Spleen (tissue), 11 donors: ENCODE results near the gene PNPLA4. TPM values are rescaled to one million over a fixed set of nuclear protein-coding genes. Genes with fewer than 3 reads are reported as not detected.

Experiments used
- DNase-seq: peaks from one replicate; pipeline ENCODE4 v3.0.0-alpha.2; 2020
- H3K27ac ChIP-seq, 8 donors: fragments of 200-600 bp; sonication (generic) in 7 of 8; 1 replicate in 4 of 8; 2 replicates in 4 of 8; pipeline versions ENCODE4 v1.5.0 to v1.8.0; 2016 to 2021; ENCODE audit warnings: inconsistent platforms in 4 of 8, mild to moderate bottlenecking in 4 of 8, moderate library complexity in 1 of 8
- H3K27me3 ChIP-seq, 7 donors: fragments of 200-600 bp; sonication (generic) in 6 of 7; replicated peaks in 1 of 7; 1 replicate in 4 of 7; 2 replicates in 3 of 7; pipeline versions ENCODE4 v1.5.0 to v1.8.0; 2016 to 2021; ENCODE audit warnings: inconsistent platforms in 3 of 7, mild to moderate bottlenecking in 1 of 7
- H3K36me3 ChIP-seq, 6 donors: fragments of 200-600 bp; sonication (generic) in 5 of 6; 1 replicate in 4 of 6; 2 replicates in 2 of 6; pipeline versions ENCODE4 v1.5.0 to v1.8.0; 2016 to 2021; ENCODE audit warnings: inconsistent platforms in 2 of 6
- H3K4me1 ChIP-seq, 6 donors: fragments of 200-600 bp; sonication (generic) in 5 of 6; 1 replicate in 3 of 6; 2 replicates in 3 of 6; pipeline versions ENCODE4 v1.5.0 to v1.8.0; 2016 to 2021; ENCODE audit warnings: inconsistent platforms in 3 of 6
- H3K4me3 ChIP-seq, 8 donors: fragments of 200-600 bp; sonication (generic) in 7 of 8; 1 replicate in 4 of 8; 2 replicates in 4 of 8; pipeline versions ENCODE4 v1.5.0 to v1.8.0; 2016 to 2021; ENCODE audit warnings: inconsistent platforms in 4 of 8, mild to moderate bottlenecking in 4 of 8, moderate library complexity in 2 of 8
- H3K9me3 ChIP-seq, 8 donors: fragments of 200-600 bp; sonication (generic) in 7 of 8; 1 replicate in 4 of 8; 2 replicates in 4 of 8; pipeline versions ENCODE4 v1.5.0 to v1.8.0; 2016 to 2021; ENCODE audit warnings: inconsistent platforms in 4 of 8
- POLR2A ChIP-seq, 3 donors: fragments of 450-650 bp; IDR thresholded peaks; one replicate each; pipeline ENCODE4 v1.5.1; 2017; ENCODE audit warnings: antibody characterized with exemption in 3 of 3, mild to moderate bottlenecking in 1 of 3
- POLR2AphosphoS5 ChIP-seq, 3 donors: sonication (generic); formaldehyde crosslinking; IDR thresholded peaks; one replicate each; pipeline ENCODE4 v1.5.1; 2017; ENCODE audit warnings: antibody characterized with exemption in 3 of 3
- WGBS, 5 donors: extraction: QIAGEN DNeasy Blood & Tissue Kit in 3 of 5; methylation state at CpG; one replicate each; pipeline versions ENCODE4 v1.1.5 to v1.1.7; 2013 to 2018; 5-methylcytosine and 5-hydroxymethylcytosine counted together
- intact Hi-C: fragments of 100-400 bp; cut with DNase I; formaldehyde crosslinking; loops from one replicate; pipeline ENCODE4 v1.15.0; 2023; ENCODE audit warnings: low total_unique reads
- polyA plus RNA-seq, 3 donors: library from polyadenylated mRNA; stranded (reverse); fragments of 200-250 nt; gene quantifications; one replicate each; pipeline ENCODE4 v1.2.1, GENCODE V29; 2013
- total RNA-seq, 7 donors: library from RNA; depleted of rRNA in 3 of 7; stranded (reverse); fragments of >200 nt in 3 of 7; fragmentation: NEBNext Ultra II Directional in 4 of 7; extraction: Animal tissue kit (Norgen Biotek cat#: 25700) in 4 of 7; gene quantifications; one replicate each; pipeline versions ENCODE4 v1.1.0 to v1.2.1, GENCODE V29; 2016 to 2021
- TF ChIP-seq, protein P1 (sequence below), 11 experiments: fragments of 200-600 bp in 7 of 11; fragments of 450-650 bp in 4 of 11; sonication (generic) in 4 of 11; IDR thresholded peaks in 8 of 11; conservative IDR thresholded peaks in 3 of 11; 1 replicate in 7 of 11; 2 replicates in 4 of 11; pipeline versions ENCODE4 v1.4.0 to v1.8.0; 2016 to 2021; ENCODE audit warnings: antibody characterized with exemption in 11 of 11, inconsistent platforms in 4 of 11, mild to moderate bottlenecking in 1 of 11
- donor health status: healthy with polysubstance abuse.
- donor health status: DM: no; HTN: no; CAD: no; lungs with moderate emphysema.
- donor health status: DM: no; HTN: no; CAD: no.
- donor health status: Bipolar disorder and iron deficiency.
- donor health status: healthy.
- donor health status: DM: no; HTN: no; CAD: no.
- donor health status: DM: yes; HTN: yes; CAD: no.

The PNPLA4 gene
- total and polyA plus RNA-seq, 10 donors, result 5.7 to 19.2 (median 8.2) TPM

GRCh38 chrX:7948483-7948882, 21.3 kb upstream of the PNPLA4 start:
- TF ChIP-seq POLR2AphosphoS5 (IDR thresholded peaks at IDR 0.05), result no peak
- TF ChIP-seq, protein P1, sequence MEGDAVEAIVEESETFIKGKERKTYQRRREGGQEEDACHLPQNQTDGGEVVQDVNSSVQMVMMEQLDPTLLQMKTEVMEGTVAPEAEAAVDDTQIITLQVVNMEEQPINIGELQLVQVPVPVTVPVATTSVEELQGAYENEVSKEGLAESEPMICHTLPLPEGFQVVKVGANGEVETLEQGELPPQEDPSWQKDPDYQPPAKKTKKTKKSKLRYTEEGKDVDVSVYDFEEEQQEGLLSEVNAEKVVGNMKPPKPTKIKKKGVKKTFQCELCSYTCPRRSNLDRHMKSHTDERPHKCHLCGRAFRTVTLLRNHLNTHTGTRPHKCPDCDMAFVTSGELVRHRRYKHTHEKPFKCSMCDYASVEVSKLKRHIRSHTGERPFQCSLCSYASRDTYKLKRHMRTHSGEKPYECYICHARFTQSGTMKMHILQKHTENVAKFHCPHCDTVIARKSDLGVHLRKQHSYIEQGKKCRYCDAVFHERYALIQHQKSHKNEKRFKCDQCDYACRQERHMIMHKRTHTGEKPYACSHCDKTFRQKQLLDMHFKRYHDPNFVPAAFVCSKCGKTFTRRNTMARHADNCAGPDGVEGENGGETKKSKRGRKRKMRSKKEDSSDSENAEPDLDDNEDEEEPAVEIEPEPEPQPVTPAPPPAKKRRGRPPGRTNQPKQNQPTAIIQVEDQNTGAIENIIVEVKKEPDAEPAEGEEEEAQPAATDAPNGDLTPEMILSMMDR (IDR thresholded peaks at IDR 0.05 in 8 of 11, conservative IDR thresholded peaks at IDR 0.05 in 3 of 11), result no peak
- TF ChIP-seq POLR2A (IDR thresholded peaks at IDR 0.05), result no peak
- Histone ChIP-seq H3K27ac (no peak overlapping the region), H3K4me1 (no peaks in the 10 kb centered on the region), H3K36me3 (no peaks in the 10 kb centered on the region), H3K4me3 (no peak overlapping the region), H3K9me3 (no peaks in the 10 kb centered on the region), H3K27me3 (peaks cover 0 to 5% (median 0%) of the 10 kb centered on the region in 7 donors)
- intact Hi-C loops, result no loop called here
- WGBS, 5 donors, result 68 to 82% (median 81%) methylated on average over 2 to 3 of the region's 3 CpGs
- no peak for DNase-seq

GRCh38 chrX:7946960-7947359, 19.7 kb upstream of the PNPLA4 start:
- intact Hi-C loops, result no loop called here
- no peaks in the 10 kb centered on the region for H3K9me3 ChIP-seq
- no peaks in the 10 kb centered on the region for H3K4me1 ChIP-seq
- no peak overlapping the region for H3K4me3 ChIP-seq
- WGBS, 5 donors, result 47 to 88% (median 65%) methylated on average over 2 of the region's 2 CpGs
- H3K36me3 ChIP-seq, result no peaks in the 10 kb centered on the region
- no peak for DNase-seq
- H3K27me3 ChIP-seq, result peaks cover 0 to 5% (median 0%) of the 10 kb centered on the region in 7 donors
- H3K27ac ChIP-seq, result no peak overlapping the region
- TF ChIP-seq POLR2A (IDR thresholded peaks at IDR 0.05) (no peak), POLR2AphosphoS5 (IDR thresholded peaks at IDR 0.05) (no peak)
- TF ChIP-seq, protein P1 (IDR thresholded peaks at IDR 0.05 in 8 of 11, conservative IDR thresholded peaks at IDR 0.05 in 3 of 11), result no peak

GRCh38 chrX:7943600-7944245, 16.5 kb upstream of the PNPLA4 start:
- Histone ChIP-seq H3K4me3 (no peak overlapping the region), H3K36me3 (no peaks in the 10 kb centered on the region), H3K9me3 (no peaks in the 10 kb centered on the region), H3K4me1 (no peaks in the 10 kb centered on the region), H3K27me3 (peaks cover 0 to 5% (median 0%) of the 10 kb centered on the region in 7 donors), H3K27ac (no peak overlapping the region)
- no peak for TF ChIP-seq POLR2AphosphoS5 (IDR thresholded peaks at IDR 0.05)
- TF ChIP-seq, protein P1 (IDR thresholded peaks at IDR 0.05 in 8 of 11, conservative IDR thresholded peaks at IDR 0.05 in 3 of 11), result no peak
- TF ChIP-seq POLR2A (IDR thresholded peaks at IDR 0.05), result no peak
- WGBS, 5 donors, result 78 to 86% (median 86%) methylated on average over 6 of the region's 6 CpGs
- DNase-seq, result no peak
- intact Hi-C loops, result no loop called here

- H3K4me1 ChIP-seq, result no peaks in the 10 kb centered on the region
- no peaks in the 10 kb centered on the region for H3K9me3 ChIP-seq
- no peak for DNase-seq
- intact Hi-C loops, result no loop called here
- no peak overlapping the region for H3K27ac ChIP-seq
- H3K4me3 ChIP-seq, result no peak overlapping the region
- H3K27me3 ChIP-seq, result no peaks in the 10 kb centered on the region
- H3K36me3 ChIP-seq, result no peaks in the 10 kb centered on the region
- no peak for TF ChIP-seq POLR2AphosphoS5 (IDR thresholded peaks at IDR 0.05)
- TF ChIP-seq, protein P1 (IDR thresholded peaks at IDR 0.05 in 8 of 11, conservative IDR thresholded peaks at IDR 0.05 in 3 of 11), result peak in 1 of 11 experiments; percentile 13
- 14 to 26% (median 18%) methylated on average over 3 of the region's 3 CpGs for WGBS, 5 donors
Measured at GRCh38 chrX:7941390-7942042, 14.3 kb upstream of the PNPLA4 start.
